GM19035 (cell line): ENCODE measurements around the gene PROX2.

Experiments
- ATAC-seq: cut with Tn5 transposase; IDR thresholded peaks from one replicate; pipeline ENCODE4 v1.9.1; 2021; ENCODE audit not compliant: unreplicated experiment

The PROX2 gene

GRCh38 chr14:74852922-74853530 is 22.9 kb downstream of the PROX2 start:
- ATAC-seq: no peak

- no peak for ATAC-seq
These were observed 27.2 kb downstream of the PROX2 start for GRCh38 chr14:74848768-74849167.

GRCh38 chr14:74846968-74847665 is 28.8 kb downstream of the PROX2 start:
- no peak for ATAC-seq

- no peak for ATAC-seq
These were observed 29.8 kb downstream of the PROX2 start for GRCh38 chr14:74846168-74846567.

GRCh38 chr14:74843653-74844052 is 32.3 kb downstream of the PROX2 start:
- no peak for ATAC-seq

- peak; percentile 73 for ATAC-seq
These were observed 34.4 kb downstream of the PROX2 start for GRCh38 chr14:74841230-74842207.

GRCh38 chr14:74840603-74841030 is 35.3 kb downstream of the PROX2 start:
- ATAC-seq: peak; percentile 42

- no peak for ATAC-seq
These were observed 37.8 kb downstream of the PROX2 start for GRCh38 chr14:74838166-74838565.

GRCh38 chr14:74836251-74836960 is 39.5 kb downstream of the PROX2 start:
- ATAC-seq: no peak

GRCh38 chr14:74835645-74836250 is 40.2 kb downstream of the PROX2 start:
- ATAC-seq: no peak

- no peak for ATAC-seq
These were observed 41.1 kb downstream of the PROX2 start for GRCh38 chr14:74834692-74835392.

- no peak for ATAC-seq
These were observed 43.1 kb downstream of the PROX2 start for GRCh38 chr14:74832849-74833248.

GRCh38 chr14:74829251-74829650 is 46.7 kb downstream of the PROX2 start:
- no peak for ATAC-seq

- ATAC-seq: no peak
These were observed 49.4 kb downstream of the PROX2 start for GRCh38 chr14:74826574-74826973.
